NB4 (cell line): ENCODE results near the gene SENP7.

ENCODE experiments used
- DNase-seq: peaks from one replicate; pipeline ENCODE4 v3.0.0; 2010; ENCODE audit warnings: low read depth
- H3K4me3 ChIP-seq: one replicate; pipeline ENCODE4 v1.5.1; 2011; ENCODE audit warnings: mild to moderate bottlenecking, low read depth, low read length, moderate library complexity
- MAX ChIP-seq: IDR thresholded peaks from 2 replicates; pipeline ENCODE4 v1.6.1; 2011; ENCODE audit warnings: low read depth, low read length
- MYC ChIP-seq: IDR thresholded peaks from 2 replicates; pipeline ENCODE4 v1.6.1; 2011; ENCODE audit warnings: low read depth, low read length
- POLR2A ChIP-seq: IDR thresholded peaks from 2 replicates; pipeline ENCODE4 v1.6.1; 2011; ENCODE audit warnings: mild to moderate bottlenecking; ENCODE audit not compliant: insufficient read length; ENCODE audit errors: extremely low read depth
- TF ChIP-seq, protein P1 (sequence below): IDR thresholded peaks from one replicate; pipeline ENCODE4 v1.5.1; 2012; ENCODE audit warnings: low read depth, low read length

SENP7 gene

GRCh38 chr3:101466465-101467309 is 46.3 kb downstream of the SENP7 start:
- DNase-seq = no peak
- TF ChIP-seq MAX (no peak), MYC (no peak), POLR2A (no peak)
- TF ChIP-seq, protein P1, sequence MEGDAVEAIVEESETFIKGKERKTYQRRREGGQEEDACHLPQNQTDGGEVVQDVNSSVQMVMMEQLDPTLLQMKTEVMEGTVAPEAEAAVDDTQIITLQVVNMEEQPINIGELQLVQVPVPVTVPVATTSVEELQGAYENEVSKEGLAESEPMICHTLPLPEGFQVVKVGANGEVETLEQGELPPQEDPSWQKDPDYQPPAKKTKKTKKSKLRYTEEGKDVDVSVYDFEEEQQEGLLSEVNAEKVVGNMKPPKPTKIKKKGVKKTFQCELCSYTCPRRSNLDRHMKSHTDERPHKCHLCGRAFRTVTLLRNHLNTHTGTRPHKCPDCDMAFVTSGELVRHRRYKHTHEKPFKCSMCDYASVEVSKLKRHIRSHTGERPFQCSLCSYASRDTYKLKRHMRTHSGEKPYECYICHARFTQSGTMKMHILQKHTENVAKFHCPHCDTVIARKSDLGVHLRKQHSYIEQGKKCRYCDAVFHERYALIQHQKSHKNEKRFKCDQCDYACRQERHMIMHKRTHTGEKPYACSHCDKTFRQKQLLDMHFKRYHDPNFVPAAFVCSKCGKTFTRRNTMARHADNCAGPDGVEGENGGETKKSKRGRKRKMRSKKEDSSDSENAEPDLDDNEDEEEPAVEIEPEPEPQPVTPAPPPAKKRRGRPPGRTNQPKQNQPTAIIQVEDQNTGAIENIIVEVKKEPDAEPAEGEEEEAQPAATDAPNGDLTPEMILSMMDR = no peak
- no peak overlapping the region for H3K4me3 ChIP-seq

- no peak overlapping the region for H3K4me3 ChIP-seq
- no peak for DNase-seq
- TF ChIP-seq, protein P1 = no peak
- TF ChIP-seq MYC (no peak), MAX (no peak), POLR2A (no peak)
Measured at GRCh38 chr3:101464235-101464634, 48.8 kb downstream of the SENP7 start.

- no peak overlapping the region for H3K4me3 ChIP-seq
- no peak for DNase-seq
- TF ChIP-seq, protein P1 = no peak
- TF ChIP-seq MAX = no peak
- TF ChIP-seq MYC = no peak
- TF ChIP-seq POLR2A = no peak
Measured at GRCh38 chr3:101461451-101461850, 51.6 kb downstream of the SENP7 start.

DNA sequence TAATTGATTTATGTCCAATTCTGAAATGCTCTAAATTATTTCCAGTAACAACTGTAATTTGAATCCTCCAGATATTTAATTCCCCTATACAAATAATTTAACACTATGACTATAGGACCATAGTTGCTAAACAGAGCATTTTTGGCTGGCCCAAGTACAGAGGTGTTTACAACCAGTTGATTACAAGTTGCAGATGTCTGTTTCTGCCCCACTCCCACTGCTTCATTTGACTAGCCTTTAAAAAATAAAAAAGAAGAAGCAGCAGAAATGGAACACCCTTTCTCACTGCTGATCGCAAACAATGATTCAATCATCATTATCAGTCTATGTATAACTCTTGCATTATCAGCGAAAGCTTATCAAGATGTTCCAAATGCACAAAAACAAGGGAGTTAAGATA is 54.6 kb downstream of the SENP7 start:
- DNase-seq = no peak
- no peak for TF ChIP-seq MYC
- TF ChIP-seq, protein P1 = no peak
- TF ChIP-seq POLR2A = no peak
- TF ChIP-seq MAX = no peak

GRCh38 chr3:101454629-101455028 is 58.4 kb downstream of the SENP7 start:
- no peak overlapping the region for H3K4me3 ChIP-seq
- no peak for TF ChIP-seq POLR2A
- TF ChIP-seq, protein P1 = no peak
- no peak for TF ChIP-seq MYC
- no peak for TF ChIP-seq MAX
- no peak for DNase-seq

More for the DNA sequence above, 54.6 kb downstream of the SENP7 start:
- no peak overlapping the region for H3K4me3 ChIP-seq
